ENCODE measurements around the gene ENOX1. TPM values are rescaled to one million over a fixed set of nuclear protein-coding genes. Genes with fewer than 3 reads are reported as not detected.

Gene ENOX1
- total RNA-seq, 1 donor from 2014 or later, result 0.60 TPM

DNA sequence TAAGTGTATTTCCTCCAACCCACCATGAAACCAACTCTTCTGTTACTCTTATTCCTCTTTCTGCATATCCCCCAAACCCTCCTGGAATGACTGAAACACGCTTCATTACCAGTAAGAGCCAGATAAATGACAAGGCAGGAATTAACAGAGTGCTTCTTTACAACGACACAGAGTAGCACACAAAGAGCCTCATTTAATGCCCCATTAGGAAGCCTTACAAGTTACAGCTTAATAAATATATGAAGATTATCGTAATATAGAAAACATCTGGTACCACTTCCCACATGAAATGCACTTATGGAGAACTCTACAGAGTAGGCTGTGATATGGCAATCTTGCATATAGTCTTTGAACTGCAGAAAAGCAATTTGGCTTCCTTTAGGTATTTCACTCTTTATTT lies 116.8 kb downstream of the ENOX1 start:
- Histone ChIP-seq H3K4me1 (peaks cover 8% of the 10 kb centered on the region), H3K27ac (replicated peaks) (no peak overlapping the region), H3K36me3 (no peaks in the 10 kb centered on the region), H3K27me3 (ENCODE audit: low read depth) (no peaks in the 10 kb centered on the region), H3K4me3 (no peak overlapping the region), H3K9me3 (replicated peaks) (no peaks in the 10 kb centered on the region)
- intact Hi-C loops (cut with micrococcal nuclease), result no loop called here
- DNase-seq, result no peak
- no peak for TF ChIP-seq CTCF (IDR thresholded peaks at IDR 0.05; ENCODE audit: borderline replicate concordance)

DNA sequence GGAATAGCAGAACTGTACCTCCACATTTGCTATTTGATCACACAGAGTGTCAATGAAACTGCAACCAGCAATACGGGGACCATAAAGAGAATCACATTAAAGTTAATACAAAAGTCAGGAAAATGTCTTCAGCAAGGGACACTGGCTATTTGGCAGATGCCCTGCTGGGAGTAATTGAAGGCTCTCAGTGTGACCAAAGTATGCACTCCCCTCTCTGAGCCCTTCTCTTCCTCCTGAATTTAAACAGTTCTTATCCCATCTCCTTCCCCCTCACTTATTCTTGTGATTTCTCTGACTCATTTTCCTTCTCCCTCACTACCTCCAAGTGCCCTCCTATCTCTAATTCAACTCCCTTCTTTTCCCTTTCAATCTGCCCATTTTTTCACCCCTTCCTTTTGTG lies 117.7 kb downstream of the ENOX1 start:
- no peak overlapping the region for H3K4me3 ChIP-seq
- no peaks in the 10 kb centered on the region for H3K27me3 ChIP-seq (ENCODE audit: low read depth)
- no peaks in the 10 kb centered on the region for H3K9me3 ChIP-seq (replicated peaks)
- TF ChIP-seq CTCF (IDR thresholded peaks at IDR 0.05; ENCODE audit: borderline replicate concordance), result no peak
- no peak overlapping the region for H3K27ac ChIP-seq (replicated peaks)
- H3K36me3 ChIP-seq, result no peaks in the 10 kb centered on the region
- intact Hi-C loops (cut with micrococcal nuclease), result no loop called here
- peaks cover 15% of the 10 kb centered on the region for H3K4me1 ChIP-seq
- DNase-seq, result no peak

- DNase-seq, result no peak
- Histone ChIP-seq H3K4me1 (peaks cover 29% of the 10 kb centered on the region), H3K27me3 (ENCODE audit: low read depth) (no peaks in the 10 kb centered on the region), H3K9me3 (replicated peaks) (no peaks in the 10 kb centered on the region), H3K36me3 (no peaks in the 10 kb centered on the region), H3K27ac (replicated peaks) (no peak overlapping the region), H3K4me3 (no peak overlapping the region)
- TF ChIP-seq CTCF (IDR thresholded peaks at IDR 0.05; ENCODE audit: borderline replicate concordance), result no peak
- intact Hi-C loops (cut with micrococcal nuclease), result no loop called here
These were observed 120.4 kb downstream of the ENOX1 start for GRCh38 chr13:43666403-43666802.

DNA sequence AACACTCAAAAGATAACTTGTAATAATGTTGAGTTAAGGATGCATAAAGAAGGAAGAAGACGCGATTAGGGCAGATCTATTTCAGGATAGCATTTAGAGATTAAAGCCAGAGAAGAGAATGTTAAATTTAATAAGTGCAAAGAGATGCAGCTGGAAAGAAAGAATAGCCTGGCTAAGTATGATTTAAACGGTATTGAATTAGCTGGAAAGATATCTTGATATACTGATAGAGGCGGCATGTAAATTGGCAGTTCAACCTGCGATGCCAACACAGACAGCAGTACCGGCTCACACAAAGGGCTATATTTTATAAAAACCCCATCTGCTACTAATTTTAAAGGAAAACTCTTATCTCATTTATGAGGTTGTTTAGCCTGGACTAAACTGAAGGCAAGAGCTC lies 121.4 kb downstream of the ENOX1 start:
- Histone ChIP-seq H3K27ac (replicated peaks) (no peak overlapping the region), H3K36me3 (no peaks in the 10 kb centered on the region), H3K4me3 (no peak overlapping the region), H3K9me3 (replicated peaks) (no peaks in the 10 kb centered on the region), H3K27me3 (ENCODE audit: low read depth) (no peaks in the 10 kb centered on the region), H3K4me1 (peaks cover 29% of the 10 kb centered on the region)
- TF ChIP-seq CTCF (IDR thresholded peaks at IDR 0.05; ENCODE audit: borderline replicate concordance), result no peak
- DNase-seq, result no peak
- intact Hi-C loops (cut with micrococcal nuclease), result no loop called here

DNA sequence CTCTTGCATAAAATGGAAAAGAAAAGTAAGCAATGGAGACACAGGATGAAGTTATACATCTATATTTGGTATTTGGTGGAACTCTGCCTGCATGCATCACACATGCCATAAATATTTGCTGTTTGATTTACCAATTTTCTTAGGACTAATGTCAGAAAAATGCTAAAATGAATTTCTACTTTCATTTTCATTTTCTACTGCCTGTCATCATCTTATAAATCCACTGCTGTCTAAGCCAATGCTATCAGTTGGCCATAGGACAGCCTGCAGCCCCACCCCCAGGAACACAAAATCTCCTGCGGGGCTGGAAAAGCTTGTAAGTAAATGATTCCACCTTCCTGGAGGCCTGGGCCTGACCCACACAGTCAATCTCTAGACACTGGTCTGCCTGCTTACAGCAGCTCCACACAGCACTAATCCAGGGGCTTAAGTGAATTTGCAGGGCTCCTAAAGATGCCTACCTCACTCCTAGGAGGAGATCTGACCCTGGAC lies 122.0 kb downstream of the ENOX1 start:
- TF ChIP-seq CTCF (IDR thresholded peaks at IDR 0.05; ENCODE audit: borderline replicate concordance), result no peak
- intact Hi-C loops (cut with micrococcal nuclease), result no loop called here
- peak overlapping the region; percentile 13 for H3K4me3 ChIP-seq
- peaks cover 29% of the 10 kb centered on the region for H3K4me1 ChIP-seq
- no peaks in the 10 kb centered on the region for H3K36me3 ChIP-seq
- peak overlapping the region; percentile 55 for H3K27ac ChIP-seq (replicated peaks)
- no peaks in the 10 kb centered on the region for H3K9me3 ChIP-seq (replicated peaks)
- no peaks in the 10 kb centered on the region for H3K27me3 ChIP-seq (ENCODE audit: low read depth)
- peak; percentile 16 for DNase-seq
